Rectal smooth muscle tissue (tissue), 1 donor: ENCODE data around the gene FBN2.

ENCODE experiments used
- H3K27ac ChIP-seq: one replicate; pipeline ENCODE4 v1.7.0; 2013; ENCODE audit warnings: low read depth, low read length, inconsistent platforms
- H3K27me3 ChIP-seq: one replicate; pipeline ENCODE4 v1.7.0; 2013; ENCODE audit warnings: low read length; ENCODE audit not compliant: control insufficient read depth, insufficient read depth
- H3K36me3 ChIP-seq: one replicate; pipeline ENCODE4 v1.7.0; 2013; ENCODE audit warnings: low read length; ENCODE audit not compliant: control insufficient read depth, insufficient read depth
- H3K4me1 ChIP-seq: one replicate; pipeline ENCODE4 v1.7.0; 2013; ENCODE audit warnings: low read length; ENCODE audit not compliant: control insufficient read depth, insufficient read depth
- H3K4me3 ChIP-seq: one replicate; pipeline ENCODE4 v1.7.0; 2013; ENCODE audit warnings: low read length
- H3K9ac ChIP-seq: one replicate; pipeline ENCODE4 v1.7.0; 2013; ENCODE audit warnings: low read length

FBN2 gene

DNA sequence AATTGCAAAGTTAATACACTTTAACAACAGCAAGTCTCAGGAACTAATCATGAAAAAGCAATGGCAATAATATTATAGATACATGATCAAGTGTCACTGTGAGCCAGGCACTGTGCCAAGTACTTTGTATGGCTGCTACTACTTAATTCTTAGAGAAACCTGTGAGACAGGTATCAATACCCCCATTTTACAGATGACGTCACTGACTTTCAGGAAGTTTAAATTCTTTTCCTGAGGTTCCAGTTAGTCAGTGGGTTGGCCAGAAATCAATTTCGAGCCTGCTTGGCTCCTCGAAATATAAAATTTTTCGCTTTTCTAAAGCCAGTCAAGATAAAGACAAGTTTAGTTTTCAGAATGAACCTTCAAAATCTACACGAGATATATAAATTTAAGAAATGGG is 324.2 kb downstream of the FBN2 start:
- no peak overlapping the region for H3K9ac ChIP-seq
- H3K27ac ChIP-seq, result no peak overlapping the region
- H3K4me3 ChIP-seq, result no peak overlapping the region
- no peaks in the 10 kb centered on the region for H3K36me3 ChIP-seq
- no peaks in the 10 kb centered on the region for H3K27me3 ChIP-seq
- H3K4me1 ChIP-seq, result no peaks in the 10 kb centered on the region

DNA sequence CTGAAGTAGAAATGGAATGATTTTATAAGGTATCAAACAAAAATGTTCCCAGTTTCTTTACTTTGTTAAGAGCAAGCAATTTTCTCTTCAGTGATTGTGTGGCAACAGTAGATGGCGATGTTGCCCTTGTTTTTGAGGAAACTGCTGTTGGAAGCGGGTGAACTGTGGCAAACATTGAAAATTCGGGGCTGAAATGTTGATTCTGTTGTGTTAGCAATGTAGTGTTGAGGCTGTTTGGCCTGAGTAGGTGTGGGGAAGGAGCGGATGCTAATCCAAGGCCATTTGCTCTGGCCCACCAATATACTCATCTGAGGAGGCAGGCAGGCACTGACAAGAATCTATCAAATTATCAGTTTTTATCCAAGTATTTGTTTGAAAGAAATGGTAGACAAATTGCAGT is 324.7 kb downstream of the FBN2 start:
- H3K4me3 ChIP-seq, result no peak overlapping the region
- no peaks in the 10 kb centered on the region for H3K27me3 ChIP-seq
- no peak overlapping the region for H3K9ac ChIP-seq
- no peak overlapping the region for H3K27ac ChIP-seq
- no peaks in the 10 kb centered on the region for H3K4me1 ChIP-seq
- H3K36me3 ChIP-seq, result no peaks in the 10 kb centered on the region

DNA sequence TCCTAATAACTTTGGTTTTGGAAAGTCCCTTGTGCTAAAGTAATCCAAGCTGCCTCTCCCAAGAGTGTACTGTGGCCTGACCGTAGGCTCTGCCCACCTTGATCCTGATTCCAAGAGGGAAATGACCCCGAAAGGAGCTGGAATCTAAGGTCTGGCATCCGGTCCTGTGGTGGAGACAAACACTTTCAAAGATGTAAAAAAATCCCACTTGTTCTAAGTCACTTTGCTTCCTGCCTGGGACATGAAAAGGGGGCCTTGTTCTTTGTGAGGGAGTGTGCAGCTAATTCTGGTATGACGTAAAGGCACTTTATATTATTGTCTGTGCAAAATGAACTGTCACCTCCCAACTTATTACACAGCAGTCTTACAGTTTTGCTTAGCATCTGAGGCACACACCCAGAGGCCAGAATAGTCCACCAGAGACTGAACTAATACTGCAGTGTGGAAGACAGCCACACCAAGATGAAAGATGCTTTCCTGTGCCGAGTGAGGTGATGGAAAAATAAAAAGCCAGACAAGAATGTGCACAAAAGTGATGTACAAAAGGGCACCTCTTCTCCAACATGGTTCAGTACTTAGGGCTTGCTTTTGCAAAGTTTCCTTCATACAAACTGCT is 325.7 kb downstream of the FBN2 start:
- Histone ChIP-seq H3K27ac (no peak overlapping the region), H3K27me3 (no peaks in the 10 kb centered on the region), H3K4me1 (no peaks in the 10 kb centered on the region), H3K4me3 (no peak overlapping the region), H3K36me3 (no peaks in the 10 kb centered on the region), H3K9ac (no peak overlapping the region)

DNA sequence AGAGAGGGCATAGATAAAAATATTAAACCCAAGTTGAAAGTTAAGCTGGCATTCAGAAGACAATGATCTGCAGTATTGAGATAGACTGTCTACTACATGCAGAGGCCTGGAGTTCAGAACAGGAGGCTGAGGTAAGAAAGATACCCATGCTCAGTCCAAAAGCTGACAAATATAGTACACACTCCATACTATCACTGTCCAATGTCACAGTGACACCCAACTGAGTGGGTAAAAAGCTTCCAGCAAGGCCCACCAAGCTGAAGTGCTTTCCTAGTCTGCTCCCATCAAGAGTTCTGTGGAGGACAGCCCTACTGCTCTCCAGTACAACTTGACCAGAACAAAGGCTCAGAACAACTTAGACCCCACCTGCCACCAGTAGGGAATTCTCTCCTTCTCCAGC is 329.6 kb downstream of the FBN2 start:
- H3K4me1 ChIP-seq, result no peaks in the 10 kb centered on the region

More for the DNA sequence above, 329.6 kb downstream of the FBN2 start:
- Histone ChIP-seq H3K4me3 (no peak overlapping the region), H3K36me3 (no peaks in the 10 kb centered on the region), H3K9ac (no peak overlapping the region), H3K27me3 (no peaks in the 10 kb centered on the region), H3K27ac (no peak overlapping the region)
